ENCODE results near the gene CREB5. TPM values are rescaled to one million over a fixed set of nuclear protein-coding genes. Genes with fewer than 3 reads are reported as not detected.

CREB5 gene
- total and polyA plus RNA-seq, 2 of the 13 experiments (the other 11 are each of a cell fraction or from before 2014, with no cell fraction given), result 0.38 to 0.71 TPM

DNA sequence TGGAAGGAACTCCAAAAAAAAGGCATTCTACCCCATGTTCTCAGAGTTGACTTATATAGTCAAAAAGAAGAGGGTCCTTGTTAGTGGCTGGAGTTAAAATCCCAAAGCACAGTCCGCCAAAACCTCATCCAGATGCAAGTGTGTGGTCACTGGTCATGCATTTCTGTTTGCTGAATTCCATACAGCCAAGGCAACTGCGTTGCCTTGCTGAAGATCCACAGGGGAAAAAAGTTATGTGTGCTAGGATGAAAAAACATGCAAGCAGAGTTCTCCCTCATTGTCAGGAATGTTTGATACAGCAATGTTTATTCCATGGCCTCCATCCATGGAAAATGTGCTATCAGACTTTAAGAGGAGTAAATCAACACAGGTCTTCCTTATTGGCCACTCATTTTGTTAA lies 213.1 kb downstream of the CREB5 start:
- ATAC-seq, result no peak
- Histone ChIP-seq H3K27ac (ENCODE audit: extremely low read length, insufficient read depth, low read length) (no peak overlapping the region), H3K36me3 (replicated peaks in 1 of 2; ENCODE audit: control insufficient read depth in 1 of 2, insufficient read depth in 2 of 2, low read length in 2 of 2) (no peaks in the 10 kb centered on the region), H3K79me2 (ENCODE audit: insufficient read depth, low read length) (no peaks in the 10 kb centered on the region), H3K9me3 (ENCODE audit: low read length) (no peaks in the 10 kb centered on the region), H3K4me2 (ENCODE audit: low read depth, low read length) (no peak overlapping the region), H3K9ac (ENCODE audit: insufficient read depth, low read depth, low read length) (no peak overlapping the region), H4K20me1 (ENCODE audit: insufficient read depth, low read length) (no peaks in the 10 kb centered on the region), H3K4me1 (ENCODE audit: insufficient read depth, low read length) (no peaks in the 10 kb centered on the region), H2AFZ (ENCODE audit: low read length) (no peak overlapping the region), H3K27me3 (ENCODE audit: control insufficient read depth in 1 of 2, insufficient read depth in 2 of 2, low read length in 2 of 2) (no peaks in the 10 kb centered on the region), H3K4me3 (replicated peaks in 1 of 3; ENCODE audit: insufficient read depth in 1 of 3, low read depth in 2 of 3, low read length in 3 of 3) (no peak overlapping the region)
- intact Hi-C loops (cut with micrococcal nuclease; ENCODE audit: unreplicated experiment) (no loop called here), in situ Hi-C loops (cut with HindIII; ENCODE audit: extremely low pct_ligation_motif_present, low pct_unique_long_range_greater_than_20kb) (loop anchor here (5.0 to 10.0 kb wide), 2 partner anchors 233 to 321 kb away; no protein-coding TSS in a partner anchor)
- BruUV-seq (replicated peaks), result no TSS peak
- POLR2A ChIA-PET, result no interaction called here
- no peak for FAIRE-seq
- no peak for DNase-seq (ENCODE audit: low spot score)
- TF ChIP-seq ZFX (CRISPR knock-in tag; IDR thresholded peaks at IDR 0.05; ENCODE audit: low read depth) (no peak), ZBTB20 (CRISPR knock-in tag; IDR thresholded peaks at IDR 0.05; ENCODE audit: borderline replicate concordance, low read depth) (no peak), NCOA2 (CRISPR knock-in tag; IDR thresholded peaks at IDR 0.05) (no peak), ZNF207 (IDR thresholded peaks at IDR 0.05; ENCODE audit: borderline replicate concordance) (no peak), NCOA5 (CRISPR knock-in tag; IDR thresholded peaks at IDR 0.05) (no peak), ZNF3 (CRISPR knock-in tag; IDR thresholded peaks at IDR 0.05) (no peak), JUND (CRISPR knock-in tag; IDR thresholded peaks at IDR 0.05) (no peak), KLF6 (CRISPR knock-in tag; IDR thresholded peaks at IDR 0.05) (no peak), SRY (CRISPR knock-in tag; IDR thresholded peaks at IDR 0.05) (no peak), ZNF343 (CRISPR knock-in tag; IDR thresholded peaks at IDR 0.05) (no peak), XRCC5 (optimal IDR thresholded peaks at IDR 0.05; ENCODE audit: low read length) (no peak)
- TF ChIP-seq, protein P1, sequence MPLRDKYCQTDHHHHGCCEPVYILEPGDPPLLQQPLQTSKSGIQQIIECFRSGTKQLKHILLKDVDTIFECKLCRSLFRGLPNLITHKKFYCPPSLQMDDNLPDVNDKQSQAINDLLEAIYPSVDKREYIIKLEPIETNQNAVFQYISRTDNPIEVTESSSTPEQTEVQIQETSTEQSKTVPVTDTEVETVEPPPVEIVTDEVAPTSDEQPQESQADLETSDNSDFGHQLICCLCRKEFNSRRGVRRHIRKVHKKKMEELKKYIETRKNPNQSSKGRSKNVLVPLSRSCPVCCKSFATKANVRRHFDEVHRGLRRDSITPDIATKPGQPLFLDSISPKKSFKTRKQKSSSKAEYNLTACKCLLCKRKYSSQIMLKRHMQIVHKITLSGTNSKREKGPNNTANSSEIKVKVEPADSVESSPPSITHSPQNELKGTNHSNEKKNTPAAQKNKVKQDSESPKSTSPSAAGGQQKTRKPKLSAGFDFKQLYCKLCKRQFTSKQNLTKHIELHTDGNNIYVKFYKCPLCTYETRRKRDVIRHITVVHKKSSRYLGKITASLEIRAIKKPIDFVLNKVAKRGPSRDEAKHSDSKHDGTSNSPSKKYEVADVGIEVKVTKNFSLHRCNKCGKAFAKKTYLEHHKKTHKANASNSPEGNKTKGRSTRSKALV (CRISPR knock-in tag; IDR thresholded peaks at IDR 0.05), result no peak
- TF ChIP-seq, protein P2, sequence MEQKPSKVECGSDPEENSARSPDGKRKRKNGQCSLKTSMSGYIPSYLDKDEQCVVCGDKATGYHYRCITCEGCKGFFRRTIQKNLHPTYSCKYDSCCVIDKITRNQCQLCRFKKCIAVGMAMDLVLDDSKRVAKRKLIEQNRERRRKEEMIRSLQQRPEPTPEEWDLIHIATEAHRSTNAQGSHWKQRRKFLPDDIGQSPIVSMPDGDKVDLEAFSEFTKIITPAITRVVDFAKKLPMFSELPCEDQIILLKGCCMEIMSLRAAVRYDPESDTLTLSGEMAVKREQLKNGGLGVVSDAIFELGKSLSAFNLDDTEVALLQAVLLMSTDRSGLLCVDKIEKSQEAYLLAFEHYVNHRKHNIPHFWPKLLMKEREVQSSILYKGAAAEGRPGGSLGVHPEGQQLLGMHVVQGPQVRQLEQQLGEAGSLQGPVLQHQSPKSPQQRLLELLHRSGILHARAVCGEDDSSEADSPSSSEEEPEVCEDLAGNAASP (CRISPR knock-in tag; IDR thresholded peaks at IDR 0.05; ENCODE audit: borderline replicate concordance), result no peak
- CTCF ChIA-PET (ENCODE audit: low intra/inter-chr PET ratio, low total read pairs), result no interaction called here
- 8% methylated on average over 2 of the region's 2 CpGs for WGBS (ENCODE audit: low lambda C conversion rate)
